Muscle layer of colon (tissue), 2 donors: ENCODE measurements around the gene MACROD2.

Experiments
- H3K27ac ChIP-seq: one replicate; pipeline ENCODE4 v1.7.0; 2013; ENCODE audit warnings: low read depth, mild to moderate bottlenecking, low read length, moderate library complexity
- H3K27me3 ChIP-seq, 2 donors: one replicate each; pipeline ENCODE4 v1.7.0; 2013; ENCODE audit warnings: low read length in 2 of 2, mild to moderate bottlenecking in 2 of 2; ENCODE audit not compliant: insufficient read depth in 2 of 2, control insufficient read depth in 1 of 2
- H3K36me3 ChIP-seq: one replicate; pipeline ENCODE4 v1.7.0; 2013; ENCODE audit warnings: mild to moderate bottlenecking, low read length; ENCODE audit not compliant: insufficient read depth
- H3K4me1 ChIP-seq: one replicate; pipeline ENCODE4 v1.7.0; 2013; ENCODE audit warnings: mild to moderate bottlenecking, low read length; ENCODE audit not compliant: insufficient read depth
- H3K4me3 ChIP-seq, 2 donors: one replicate each; pipeline ENCODE4 v1.7.0; 2013; ENCODE audit warnings: low read length in 2 of 2, low read depth in 1 of 2, mild to moderate bottlenecking in 1 of 2, moderate library complexity in 1 of 2
- H3K9ac ChIP-seq: one replicate; pipeline ENCODE4 v1.7.0; 2013; ENCODE audit warnings: low read length
- H3K9me3 ChIP-seq: one replicate; pipeline ENCODE4 v1.7.0; 2013; ENCODE audit warnings: mild to moderate bottlenecking, low read length
- donor health status: abdominal sarcoma.
- donor health status: Adenocarcinoma of cecum.

The MACROD2 gene

DNA sequence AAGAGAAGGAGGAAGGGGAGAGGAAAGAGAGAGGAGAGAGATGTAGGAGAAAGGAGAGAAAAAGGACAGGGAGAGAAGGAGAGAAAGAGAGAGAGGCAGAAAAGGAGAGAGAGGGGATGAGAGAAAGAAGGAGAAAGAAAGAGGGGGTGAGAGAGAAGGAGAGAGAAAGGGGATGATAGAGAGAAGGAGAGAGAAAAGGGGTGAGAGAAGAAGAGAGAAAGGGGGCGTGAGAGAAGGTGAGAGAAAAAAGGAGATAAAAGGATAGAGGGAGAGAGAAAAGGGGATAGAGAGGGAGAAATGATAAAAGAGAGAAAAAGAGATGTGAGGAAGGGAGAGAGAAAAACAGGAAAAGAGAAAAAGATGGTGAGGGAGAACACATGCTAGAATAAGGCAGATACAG, 1644.5 kb downstream of the MACROD2 start:
- peaks cover 14% of the 10 kb centered on the region for H3K4me1 ChIP-seq
- no peak overlapping the region for H3K27ac ChIP-seq
- H3K9ac ChIP-seq: no peak overlapping the region
- H3K27me3 ChIP-seq: no peaks in the 10 kb centered on the region
- H3K4me3 ChIP-seq: no peak overlapping the region
- no peaks in the 10 kb centered on the region for H3K36me3 ChIP-seq
- H3K9me3 ChIP-seq: no peaks in the 10 kb centered on the region

DNA sequence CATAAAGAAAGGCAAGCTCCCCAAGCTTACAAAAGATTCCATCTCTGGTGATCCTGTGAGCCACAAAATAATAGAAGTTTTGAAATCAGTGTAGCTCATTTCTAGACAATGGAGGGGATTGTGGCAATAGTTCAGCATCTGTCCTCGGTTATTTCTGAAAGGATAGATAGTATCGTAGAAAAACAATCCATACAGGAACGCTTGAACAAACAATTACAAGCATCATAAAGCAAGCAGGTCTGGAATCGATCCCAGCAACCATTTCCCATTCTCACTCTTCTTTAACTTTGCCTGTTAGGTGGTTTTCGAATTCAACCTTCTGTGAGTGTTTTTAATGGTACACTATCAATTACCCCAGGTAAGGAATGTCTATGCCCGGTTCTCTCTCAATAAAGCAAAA, 1646.8 kb downstream of the MACROD2 start:
- no peaks in the 10 kb centered on the region for H3K9me3 ChIP-seq
- H3K9ac ChIP-seq: no peak overlapping the region
- no peak overlapping the region for H3K27ac ChIP-seq
- no peak overlapping the region for H3K4me3 ChIP-seq
- H3K4me1 ChIP-seq: peaks cover 14% of the 10 kb centered on the region
- no peaks in the 10 kb centered on the region for H3K27me3 ChIP-seq
- H3K36me3 ChIP-seq: no peaks in the 10 kb centered on the region

DNA sequence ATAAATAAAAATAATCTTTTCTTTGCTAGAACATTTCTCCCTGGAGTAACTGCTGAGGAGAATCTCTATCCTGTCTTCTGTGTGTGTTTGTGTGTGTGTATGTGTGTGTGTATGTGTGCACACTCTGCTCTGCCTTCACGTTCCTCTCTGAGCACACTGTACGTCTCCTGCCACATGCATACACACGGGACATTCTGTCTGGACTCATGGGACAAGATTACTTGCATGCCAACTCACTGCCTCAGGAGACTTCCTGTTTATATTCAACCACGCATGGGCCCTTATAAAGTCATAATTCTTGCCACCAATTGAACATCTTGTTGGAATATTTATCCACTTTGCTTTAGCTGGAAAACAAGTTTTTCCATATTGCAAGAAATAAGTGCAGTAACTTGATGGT, 1647.4 kb downstream of the MACROD2 start:
- Histone ChIP-seq H3K4me1 (peaks cover 9% of the 10 kb centered on the region), H3K9ac (no peak overlapping the region), H3K27me3 (no peaks in the 10 kb centered on the region), H3K9me3 (no peaks in the 10 kb centered on the region), H3K36me3 (no peaks in the 10 kb centered on the region), H3K27ac (no peak overlapping the region), H3K4me3 (no peak overlapping the region)

DNA sequence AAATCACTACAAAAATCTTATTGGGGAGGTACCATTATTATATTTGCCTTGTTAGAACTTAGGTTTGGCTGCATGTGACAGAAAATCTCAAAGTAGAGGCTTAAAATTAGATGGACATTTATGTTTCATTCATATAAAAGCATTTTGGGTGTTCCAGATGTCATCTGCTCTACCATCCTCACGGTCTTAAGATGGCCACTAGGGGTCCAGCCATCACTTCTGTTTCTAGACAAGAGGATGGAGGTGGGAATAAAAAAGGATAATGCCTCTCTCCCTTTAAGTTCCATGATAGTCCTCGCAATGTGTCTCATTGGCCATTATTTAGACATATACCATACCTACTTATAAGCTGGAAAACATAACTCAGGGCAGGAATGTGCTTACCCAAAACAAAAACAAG, 1648.4 kb downstream of the MACROD2 start:
- Histone ChIP-seq H3K4me3 (no peak overlapping the region), H3K36me3 (no peaks in the 10 kb centered on the region), H3K27ac (no peak overlapping the region), H3K27me3 (no peaks in the 10 kb centered on the region), H3K9ac (no peak overlapping the region), H3K9me3 (no peaks in the 10 kb centered on the region), H3K4me1 (no peaks in the 10 kb centered on the region)

DNA sequence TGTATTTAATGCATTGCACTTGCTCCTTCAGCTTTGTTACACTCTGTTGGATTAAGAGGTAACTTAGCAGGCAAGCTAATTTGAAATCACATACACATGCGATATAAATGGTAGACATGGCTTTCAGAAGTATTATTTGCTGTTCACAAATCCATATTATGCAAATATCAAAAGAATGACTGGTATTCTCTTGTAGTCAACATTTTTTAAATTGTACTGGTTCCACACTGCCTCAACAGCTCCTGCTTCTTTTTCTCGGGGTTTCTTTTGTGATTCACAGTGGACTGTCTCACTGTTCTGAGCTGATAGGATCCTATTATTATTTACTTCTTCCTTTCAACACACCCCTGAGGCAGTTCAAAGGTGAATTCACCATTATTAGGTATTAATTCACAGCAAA, 1650.5 kb downstream of the MACROD2 start:
- Histone ChIP-seq H3K9ac (no peak overlapping the region), H3K36me3 (no peaks in the 10 kb centered on the region), H3K4me1 (peaks cover 11% of the 10 kb centered on the region), H3K27me3 (no peaks in the 10 kb centered on the region), H3K27ac (no peak overlapping the region), H3K9me3 (no peaks in the 10 kb centered on the region), H3K4me3 (no peak overlapping the region)

DNA sequence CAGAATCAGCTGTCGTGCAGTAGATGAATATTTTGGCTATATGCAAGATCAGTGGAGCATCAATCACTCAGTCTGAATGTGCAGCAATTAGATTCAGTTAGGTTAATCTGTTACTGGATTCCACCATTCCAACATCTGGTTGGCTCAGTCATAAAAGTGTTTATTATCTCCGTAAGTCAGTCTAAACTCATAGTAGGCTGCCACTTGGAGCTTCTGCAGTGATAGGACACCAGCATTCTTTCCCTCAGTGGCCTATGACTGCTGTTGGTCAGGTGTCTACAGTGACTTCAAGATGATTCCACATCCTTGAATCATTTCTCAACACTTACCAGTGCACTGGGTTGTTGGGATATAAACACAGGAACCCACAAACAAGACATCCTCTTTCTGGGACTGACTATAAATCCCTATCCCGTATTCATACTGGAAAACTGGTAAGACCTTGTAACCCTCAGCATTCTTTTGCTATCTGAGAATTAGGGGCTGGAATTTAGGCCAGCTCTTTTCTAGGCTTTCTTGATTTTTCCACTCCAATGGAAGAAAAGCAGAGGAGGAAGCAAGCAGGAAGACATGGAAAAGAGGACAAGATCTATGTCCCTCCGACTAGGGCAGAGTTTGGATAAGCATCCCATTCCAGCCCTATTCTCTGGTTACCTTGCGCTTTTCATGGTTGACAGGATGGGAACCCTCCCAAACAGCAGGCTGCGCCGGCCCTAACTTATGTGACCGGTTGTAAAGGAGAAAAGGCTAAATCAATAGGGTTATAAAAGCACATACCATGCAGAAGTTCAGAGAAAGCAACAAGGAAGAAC, 1658.3 kb downstream of the MACROD2 start:
- peaks cover 28% of the 10 kb centered on the region for H3K4me1 ChIP-seq
- H3K9me3 ChIP-seq: no peaks in the 10 kb centered on the region
- no peak overlapping the region for H3K4me3 ChIP-seq
- no peak overlapping the region for H3K9ac ChIP-seq
- H3K27me3 ChIP-seq: no peaks in the 10 kb centered on the region
- H3K36me3 ChIP-seq: no peaks in the 10 kb centered on the region
- no peak overlapping the region for H3K27ac ChIP-seq

DNA sequence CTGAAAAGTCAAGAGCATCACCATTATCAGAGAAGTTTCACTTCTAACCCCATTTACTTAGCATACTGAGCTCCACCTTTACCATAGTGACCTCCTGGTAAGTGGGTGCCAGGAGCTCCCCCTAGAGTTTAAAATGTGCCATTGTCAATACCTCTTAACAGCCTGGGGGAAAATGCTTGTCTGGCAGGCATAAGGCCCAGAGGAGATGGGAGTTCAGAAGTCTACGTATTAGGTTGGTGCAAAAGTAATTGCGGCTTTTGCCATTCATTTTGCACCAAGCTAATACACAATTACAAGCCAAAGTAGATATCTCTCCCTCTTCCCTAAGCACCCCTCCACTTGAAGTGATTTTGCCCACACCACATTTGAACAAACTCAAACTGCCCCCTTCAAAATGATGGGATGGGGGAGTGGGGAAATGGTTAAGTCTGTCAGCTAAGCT, 1658.9 kb downstream of the MACROD2 start:
- no peaks in the 10 kb centered on the region for H3K36me3 ChIP-seq
- no peak overlapping the region for H3K27ac ChIP-seq
- no peaks in the 10 kb centered on the region for H3K9me3 ChIP-seq
- H3K4me3 ChIP-seq: no peak overlapping the region
- no peaks in the 10 kb centered on the region for H3K27me3 ChIP-seq
- H3K4me1 ChIP-seq: peaks cover 27% of the 10 kb centered on the region
- no peak overlapping the region for H3K9ac ChIP-seq

DNA sequence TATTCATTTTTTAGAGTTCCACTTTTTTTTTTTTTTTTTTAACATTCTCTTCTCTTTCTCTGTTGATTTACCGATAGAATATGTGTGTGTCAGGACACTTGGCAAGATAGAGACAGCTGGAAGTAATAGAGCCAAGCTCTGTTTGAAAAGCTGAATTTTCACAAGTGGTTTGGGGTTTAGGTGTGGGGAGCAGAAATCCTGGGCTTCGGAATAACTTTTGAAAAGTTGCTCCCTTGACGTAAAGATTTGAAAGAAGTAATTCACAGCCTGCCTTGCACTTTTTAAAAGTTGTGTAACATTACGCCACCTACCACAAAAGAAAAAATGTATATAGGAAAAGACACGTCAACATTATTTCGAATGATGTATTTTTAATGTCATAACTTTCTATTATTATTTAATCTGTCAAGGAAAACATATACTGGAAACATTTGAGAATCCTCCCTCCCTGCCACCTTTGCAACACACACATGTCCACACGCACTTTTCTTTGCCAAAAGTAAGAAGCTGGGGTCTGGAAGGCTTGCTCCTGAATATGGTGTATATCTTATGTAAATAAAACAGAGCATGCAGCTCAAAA, 1660.1 kb downstream of the MACROD2 start:
- H3K27me3 ChIP-seq: no peaks in the 10 kb centered on the region
- no peak overlapping the region for H3K4me3 ChIP-seq
- peaks cover 17% of the 10 kb centered on the region for H3K4me1 ChIP-seq
- H3K9me3 ChIP-seq: no peaks in the 10 kb centered on the region
- H3K36me3 ChIP-seq: no peaks in the 10 kb centered on the region
- H3K27ac ChIP-seq: no peak overlapping the region
- no peak overlapping the region for H3K9ac ChIP-seq

DNA sequence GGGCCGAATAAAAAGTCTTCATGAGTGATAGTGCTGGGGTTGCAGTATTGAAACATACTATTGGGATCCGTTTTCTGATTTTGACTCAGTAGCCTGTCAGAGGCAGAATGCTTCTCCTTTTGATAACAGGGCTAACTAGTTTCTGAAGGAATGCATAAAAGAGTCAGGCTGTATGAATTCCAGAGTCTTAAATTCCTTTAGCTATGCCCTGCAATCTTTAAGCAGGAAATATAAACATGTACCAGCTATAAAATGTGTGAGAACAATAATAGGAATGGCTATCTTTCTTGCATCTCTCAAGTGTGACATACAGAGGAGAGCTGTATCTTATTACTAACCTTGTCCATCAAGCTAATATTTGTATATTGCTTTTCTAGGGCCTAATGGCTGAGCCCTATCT, 1660.8 kb downstream of the MACROD2 start:
- Histone ChIP-seq H3K36me3 (no peaks in the 10 kb centered on the region), H3K27ac (no peak overlapping the region), H3K9ac (no peak overlapping the region), H3K27me3 (no peaks in the 10 kb centered on the region), H3K9me3 (no peaks in the 10 kb centered on the region), H3K4me3 (no peak overlapping the region), H3K4me1 (peaks cover 17% of the 10 kb centered on the region)

DNA sequence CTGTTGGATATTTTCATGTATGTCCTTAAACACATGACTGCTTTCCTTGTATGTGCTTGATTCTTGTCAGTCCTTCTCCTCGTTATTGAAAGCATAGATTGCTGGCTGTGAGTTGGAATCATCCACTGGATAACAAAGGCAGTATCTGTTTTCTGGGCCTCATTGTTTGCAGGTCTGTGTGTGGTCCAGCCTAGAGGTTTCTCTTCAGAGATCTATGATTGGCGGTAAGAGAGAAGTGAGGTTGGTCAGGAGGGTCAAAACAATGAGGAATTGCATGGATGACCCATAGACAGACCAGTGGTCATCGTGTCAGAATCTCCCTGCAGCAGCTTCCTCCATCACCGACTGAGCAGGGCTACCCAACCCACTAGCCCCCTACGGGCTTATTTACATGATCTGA, 1663.0 kb downstream of the MACROD2 start:
- H3K4me3 ChIP-seq: no peak overlapping the region
- H3K27me3 ChIP-seq: no peaks in the 10 kb centered on the region
- H3K27ac ChIP-seq: no peak overlapping the region
- no peak overlapping the region for H3K9ac ChIP-seq
- H3K4me1 ChIP-seq: peaks cover 17% of the 10 kb centered on the region
- H3K36me3 ChIP-seq: no peaks in the 10 kb centered on the region
- H3K9me3 ChIP-seq: no peaks in the 10 kb centered on the region

DNA sequence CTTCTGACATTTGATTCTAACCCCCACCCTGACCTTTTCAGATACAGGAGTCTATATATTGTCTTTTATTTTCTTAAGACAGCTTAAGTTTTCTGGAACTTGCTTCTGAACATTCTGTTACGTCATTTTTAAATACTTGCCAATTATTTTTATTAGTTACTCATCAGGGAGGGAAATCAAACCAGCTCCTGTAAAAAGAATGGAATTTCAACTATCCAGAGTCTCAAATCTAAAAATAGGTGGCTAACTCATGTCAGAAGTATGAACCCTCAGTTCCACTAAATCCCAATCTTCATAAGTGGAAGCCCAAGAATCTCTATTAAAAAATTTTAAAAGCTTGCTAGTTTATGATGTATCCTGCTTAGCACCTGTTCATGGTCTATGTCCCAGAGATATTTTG, 1677.9 kb downstream of the MACROD2 start:
- H3K27ac ChIP-seq: no peak overlapping the region
- H3K36me3 ChIP-seq: no peaks in the 10 kb centered on the region
- peaks cover 8% of the 10 kb centered on the region for H3K4me1 ChIP-seq
- H3K9me3 ChIP-seq: no peaks in the 10 kb centered on the region
- no peak overlapping the region for H3K4me3 ChIP-seq
- H3K9ac ChIP-seq: no peak overlapping the region
- H3K27me3 ChIP-seq: no peaks in the 10 kb centered on the region
